K562 (cell line): Measurements from ENCODE around the gene C15orf62. TPM values are rescaled to one million over a fixed set of nuclear protein-coding genes. Genes with fewer than 3 reads are reported as not detected.

Experiments
- CXXC5 ChIP-seq: fragments of 250-450 bp; sonication (Bioruptor Pico); IDR thresholded peaks from 2 replicates; pipeline ENCODE4 v1.8.0; 2022; ENCODE audit warnings: inconsistent platforms, mild to moderate bottlenecking, moderate library complexity
- FOXA1 ChIP-seq: fragments of 450-650 bp; IDR thresholded peaks from 2 replicates; pipeline ENCODE4 v1.6.1; 2016; ENCODE audit warnings: mild to moderate bottlenecking, borderline replicate concordance
- FOXA3 ChIP-seq, 2 experiments: fragments of 450-650 bp in 1 of 2; sonication (generic) in 1 of 2; formaldehyde crosslinking; IDR thresholded peaks in 1 of 2; conservative IDR thresholded peaks in 1 of 2; 2 replicates each; pipeline versions ENCODE4 v1.4.0 to v1.8.0; 2020 to 2022; ENCODE audit warnings: mild to moderate bottlenecking in 2 of 2, missing genetic modification reagents in 1 of 2
- FOXM1 ChIP-seq, 2 experiments: fragments of 450-650 bp in 1 of 2; sonication (generic) in 1 of 2; formaldehyde crosslinking in 1 of 2; IDR thresholded peaks; 2 replicates each; pipeline versions ENCODE4 v1.6.1 to v1.9.0; 2017 to 2022; ENCODE audit warnings: low read depth in 2 of 2, mild to moderate bottlenecking in 2 of 2, missing genetic modification reagents in 1 of 2, moderate library complexity in 1 of 2
- JUN ChIP-seq, 2 experiments: sonication (generic) in 1 of 2; formaldehyde crosslinking in 1 of 2; IDR thresholded peaks; 2 replicates each; pipeline versions ENCODE4 v1.6.1 to v1.8.0; 2012 to 2022; ENCODE audit warnings: borderline replicate concordance in 2 of 2, mild to moderate bottlenecking in 2 of 2, improper control_type of control experiment in 1 of 2, low read depth in 1 of 2, low read length in 1 of 2, missing genetic modification reagents in 1 of 2
- LEF1 ChIP-seq: fragments of 450-650 bp; IDR thresholded peaks from 2 replicates; pipeline ENCODE4 v1.6.1; 2016; ENCODE audit warnings: mild to moderate bottlenecking
- MAX ChIP-seq: sonication (generic); formaldehyde crosslinking; IDR thresholded peaks from 2 replicates; pipeline ENCODE4 v1.9.0; 2022; ENCODE audit warnings: mild to moderate bottlenecking, missing genetic modification reagents
- MYC ChIP-seq, 2 experiments: fragments of 250-450 bp in 1 of 2; sonication (Bioruptor Pico) in 1 of 2; IDR thresholded peaks; 2 replicates each; pipeline versions ENCODE4 v1.5.1 to v1.6.1; 2012 to 2021; ENCODE audit warnings: low read depth in 2 of 2, borderline replicate concordance in 1 of 2, improper control_type of control experiment in 1 of 2, low read length in 1 of 2, mild to moderate bottlenecking in 1 of 2, moderate library complexity in 1 of 2
- NONO ChIP-seq, 2 experiments: fragments of 200-400 bp in 1 of 2; fragments of 450-650 bp in 1 of 2; formaldehyde crosslinking in 1 of 2; IDR thresholded peaks; 2 replicates each; pipeline ENCODE4 v1.6.1; 2017; ENCODE audit warnings: low read depth in 2 of 2, mild to moderate bottlenecking in 2 of 2, moderate library complexity in 2 of 2, low read length in 1 of 2
- NR2C1 ChIP-seq, 2 experiments: fragments of 450-650 bp; IDR thresholded peaks; 2 replicates each; pipeline ENCODE4 v1.6.1; 2017; ENCODE audit warnings: mild to moderate bottlenecking in 2 of 2, antibody characterized with exemption in 1 of 2, inconsistent platforms in 1 of 2, missing compliant biosample characterization in 1 of 2, missing genetic modification characterization in 1 of 2
- PBX2 ChIP-seq, 2 experiments: IDR thresholded peaks in 1 of 2; conservative IDR thresholded peaks in 1 of 2; 2 replicates each; pipeline ENCODE4 v1.6.1; 2016; ENCODE audit warnings: low read depth in 2 of 2, mild to moderate bottlenecking in 1 of 2, missing compliant biosample characterization in 1 of 2, missing genetic modification characterization in 1 of 2, moderate library complexity in 1 of 2
- PREB ChIP-seq: sonication (generic); formaldehyde crosslinking; IDR thresholded peaks from 2 replicates; pipeline ENCODE4 v1.8.1; 2023; ENCODE audit warnings: mild to moderate bottlenecking, missing genetic modification reagents
- SMARCA4 ChIP-seq: fragments of 450-650 bp; IDR thresholded peaks from 2 replicates; pipeline ENCODE4 v1.6.1; 2016
- SMC3 ChIP-seq: conservative IDR thresholded peaks from 2 replicates; pipeline ENCODE4 v1.6.1; 2011; ENCODE audit warnings: low read depth, low read length, improper control_type of control experiment; ENCODE audit not compliant: insufficient read depth
- TEAD1 ChIP-seq, 2 experiments: fragments of 450-650 bp in 1 of 2; sonication (generic) in 1 of 2; formaldehyde crosslinking; IDR thresholded peaks; 2 replicates each; pipeline versions ENCODE4 v1.4.0 to v1.8.0; 2020 to 2022; ENCODE audit warnings: mild to moderate bottlenecking in 2 of 2, missing genetic modification reagents in 1 of 2
- YY1 ChIP-seq, 3 experiments: IDR thresholded peaks; 2 replicates each; pipeline ENCODE4 v1.6.1; 2011; ENCODE audit warnings: low read length in 2 of 3, mild to moderate bottlenecking in 2 of 3, moderate library complexity in 2 of 3, borderline replicate concordance in 1 of 3, control low read depth in 1 of 3, low read depth in 1 of 3; ENCODE audit not compliant: insufficient read depth in 3 of 3, insufficient replicate concordance in 2 of 3, control insufficient read depth in 1 of 3, insufficient read length in 1 of 3; ENCODE audit errors: extremely low read depth in 1 of 3
- ZC3H8 ChIP-seq: fragments of 450-650 bp; IDR thresholded peaks from 2 replicates; pipeline ENCODE4 v1.6.1; 2017
- ZKSCAN8 ChIP-seq: fragments of 200-800 bp; sonication (Bioruptor generic); IDR thresholded peaks from 2 replicates; pipeline ENCODE4 v1.6.1; 2016; ENCODE audit warnings: missing genetic modification characterization, missing compliant biosample characterization
- ZNF444 ChIP-seq: fragments of 250-450 bp; sonication (Bioruptor Pico); IDR thresholded peaks from 2 replicates; pipeline ENCODE4 v1.4.0; 2020; ENCODE audit warnings: mild to moderate bottlenecking, moderate library complexity
- polyA plus RNA-seq, 8 experiments: library from polyadenylated mRNA; depleted of rRNA in 4 of 8; stranded (reverse) in 5 of 8; unstranded in 3 of 8; fragments of >200 nt; fragmentation: Nextera tagmentation in 2 of 8; fragmentation: Illumina TruSeq in 1 of 8; extraction: Ambion mirVana in 2 of 8; extraction: Trizol in 1 of 8; gene quantifications; 2 replicates each; pipeline versions ENCODE4 v1.2.1 to v1.2.3, GENCODE V29; 2011 to 2014; ENCODE audit warnings: inconsistent platforms in 1 of 8, missing spikeins in 1 of 8
- total RNA-seq, 7 experiments: library from RNA; depleted of rRNA in 6 of 7; stranded (reverse); fragments of >200 nt in 6 of 7; fragmentation: Illumina TruSeq in 2 of 7; extraction: Trizol in 2 of 7; gene quantifications; 2 replicates each; pipeline versions ENCODE4 v1.2.1 to v1.2.3, GENCODE V29; 2011 to 2021; ENCODE audit warnings: low replicate concordance in 1 of 7

Gene C15orf62
- total and polyA plus RNA-seq, 9 of the 15 experiments (the other 6 are each of a cell fraction or from before 2014, with no cell fraction given): 0.01 to 0.76 (median 0.30) TPM; not detected in 1

GRCh38 chr15:40762919-40763800 lies 6.6 kb upstream of the C15orf62 start (continued):
- TF ChIP-seq TEAD1 (CRISPR knock-in tag; IDR thresholded peaks at IDR 0.05) (peak in 1 of 2 experiments; percentile 79; a peak in 1 of 4 replicates), ZNF444 (CRISPR knock-in tag) (no peak), MAX (peak; percentile 95), FOXA1 (no peak), PBX2 (CRISPR knock-in tag; IDR thresholded peaks at IDR 0.05; ENCODE audit: low read depth) (no peak), PBX2 (tag; conservative IDR thresholded peaks at IDR 0.05; ENCODE audit: low read depth) (no peak), YY1 (IDR thresholded peaks at IDR 0.05; ENCODE audit: borderline replicate concordance in 1 of 3, control insufficient read depth in 1 of 3, extremely low read depth in 1 of 3, insufficient read depth in 3 of 3, insufficient read length in 1 of 3, insufficient replicate concordance in 2 of 3, low read depth in 1 of 3, low read length in 2 of 3) (peak in 1 of 3 experiments; percentile 7), NR2C1 (IDR thresholded peaks at IDR 0.05) (peak; percentile 21; the same call in 1 of the 2 replicates), NR2C1 (tag; IDR thresholded peaks at IDR 0.05) (0 out of 2 replicates have a peak, but pooled peaks have one; percentile 26), JUN (IDR thresholded peaks at IDR 0.05; ENCODE audit: borderline replicate concordance, low read depth, low read length) (no peak), JUN (CRISPR knock-in tag; IDR thresholded peaks at IDR 0.05; ENCODE audit: borderline replicate concordance) (no peak), SMARCA4 (no peak), FOXA3 (CRISPR knock-in tag; conservative IDR thresholded peaks at IDR 0.05 in 1 of 2, IDR thresholded peaks at IDR 0.05 in 1 of 2) (peak in 1 of 2 experiments; percentile 55; a peak in 1 of 4 replicates), FOXM1 (IDR thresholded peaks at IDR 0.05; ENCODE audit: low read depth) (no peak), FOXM1 (CRISPR knock-in tag; IDR thresholded peaks at IDR 0.05; ENCODE audit: low read depth) (peak; percentile 44; the same call in 1 of the 2 replicates), CXXC5 (peak; percentile 95), MYC (IDR thresholded peaks at IDR 0.05; ENCODE audit: low read depth, low read length) (peak; percentile 73), MYC (CRISPR knock-in tag; IDR thresholded peaks at IDR 0.05; ENCODE audit: borderline replicate concordance, low read depth) (peak; percentile 79; the same call in 1 of the 2 replicates), NONO (IDR thresholded peaks at IDR 0.05; ENCODE audit: low read depth in 2 of 2, low read length in 1 of 2) (0 out of 4 replicates have a peak, but pooled peaks of 1 of the 2 experiments have one; percentile 60), ZKSCAN8 (CRISPR knock-in tag) (no peak), LEF1 (no peak; the same call in 1 of the 2 replicates), ZC3H8 (no peak), PREB (CRISPR knock-in tag) (no peak), SMC3 (no peak)
